Sigmoid colon (tissue), 4 donors: ENCODE measurements around the gene SLC44A4.

ENCODE experiments used
- CTCF ChIP-seq, 4 experiments: fragments of 450-650 bp in 3 of 4; fragments of 200-600 bp in 1 of 4; IDR thresholded peaks; one replicate each; pipeline ENCODE4 v1.5.1; 2016 to 2019; ENCODE audit warnings: antibody characterized with exemption in 4 of 4, mild to moderate bottlenecking in 3 of 4, moderate library complexity in 2 of 4
- EP300 ChIP-seq, 4 donors: sonication (generic); formaldehyde crosslinking; IDR thresholded peaks; one replicate each; pipeline ENCODE4 v1.6.1; 2017; ENCODE audit warnings: antibody characterized with exemption in 4 of 4
- POLR2A ChIP-seq, 2 donors: fragments of 450-650 bp; IDR thresholded peaks; one replicate each; pipeline ENCODE4 v1.6.1; 2016; ENCODE audit warnings: antibody characterized with exemption in 2 of 2, mild to moderate bottlenecking in 2 of 2, moderate library complexity in 2 of 2
- POLR2AphosphoS5 ChIP-seq, 4 donors: sonication (generic); formaldehyde crosslinking; IDR thresholded peaks; one replicate each; pipeline ENCODE4 v1.6.1; 2017; ENCODE audit warnings: antibody characterized with exemption in 4 of 4

GRCh38 chr6:31881136-31881859 is 2.5 kb upstream of the SLC44A4 start:
- no peak for TF ChIP-seq POLR2AphosphoS5 (IDR thresholded peaks at IDR 0.05)
- TF ChIP-seq CTCF (IDR thresholded peaks at IDR 0.05) = no peak
- TF ChIP-seq POLR2A (IDR thresholded peaks at IDR 0.05) = no peak
- TF ChIP-seq EP300 (IDR thresholded peaks at IDR 0.05) = no peak
